AG10803 (cell line): Measurements from ENCODE around the gene DDX5.
A peak's percentile ranks its signal among the peaks of the same experiment; 100 is the strongest.

ENCODE experiments used
- DNase-seq: peaks from one replicate; pipeline ENCODE4 v3.0.0; 2010; ENCODE audit warnings: low read depth
- H3K4me3 ChIP-seq: 2 replicates; pipeline ENCODE4 v1.5.1; 2011; ENCODE audit warnings: mild to moderate bottlenecking, low read length, control low read depth
- CTCF ChIP-seq: conservative IDR thresholded peaks from 2 replicates; pipeline ENCODE4 v1.5.1; 2011; ENCODE audit warnings: mild to moderate bottlenecking, low read length, control low read depth, inconsistent platforms

Gene DDX5

DNA sequence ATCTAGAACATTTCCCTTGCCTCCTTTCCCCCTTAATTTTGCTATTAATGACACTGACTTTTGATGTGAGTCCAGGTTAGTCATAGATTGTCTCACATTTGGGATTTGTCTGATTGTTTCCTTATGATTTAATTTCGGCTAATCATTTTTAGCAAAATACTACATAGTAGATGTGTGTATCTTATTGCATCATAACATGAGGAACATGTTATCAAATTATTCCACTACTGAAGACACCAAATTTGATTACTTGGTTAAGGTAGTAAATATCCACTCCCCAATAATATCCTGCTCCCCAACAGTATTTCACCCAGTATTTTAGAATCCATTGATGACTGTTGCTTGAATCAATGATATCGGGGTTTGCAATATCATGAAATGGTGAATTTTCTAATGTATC is 12.0 kb downstream of the DDX5 start:
- no peak for DNase-seq
- no peak overlapping the region for H3K4me3 ChIP-seq
- no peak for TF ChIP-seq CTCF

- TF ChIP-seq CTCF = peak; percentile 45
Observed at GRCh38 chr17:64492481-64493109, 13.5 kb downstream of the DDX5 start.

GRCh38 chr17:64491994-64492393 is 14.1 kb downstream of the DDX5 start:
- H3K4me3 ChIP-seq = no peak overlapping the region
- DNase-seq = peak; percentile 22
- no peak for TF ChIP-seq CTCF

More at GRCh38 chr17:64492481-64493109, 13.5 kb downstream of the DDX5 start:
- no peak overlapping the region for H3K4me3 ChIP-seq
- DNase-seq = no peak

GRCh38 chr17:64491034-64491860 is 14.8 kb downstream of the DDX5 start:
- TF ChIP-seq CTCF = peak; percentile 70
- DNase-seq = peak; percentile 25
- no peak overlapping the region for H3K4me3 ChIP-seq

DNA sequence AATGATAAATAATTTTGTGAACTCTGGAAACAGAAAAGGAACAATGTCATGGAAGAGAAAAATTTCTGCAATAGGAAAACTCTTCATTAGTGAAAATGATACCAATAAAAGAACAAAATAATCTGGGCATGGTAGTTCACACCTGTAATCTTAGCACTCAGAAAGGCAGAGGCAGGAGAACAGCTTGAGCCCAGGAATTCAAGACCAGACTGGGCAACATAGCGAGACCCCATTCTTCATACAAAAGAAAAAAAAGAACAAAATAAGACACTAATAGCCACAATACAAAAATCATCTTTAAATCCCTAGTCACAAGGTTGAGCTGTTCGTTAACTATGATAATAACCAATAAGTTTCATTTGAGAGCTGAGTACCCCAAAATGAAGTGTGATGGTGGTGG is 17.8 kb downstream of the DDX5 start:
- no peak overlapping the region for H3K4me3 ChIP-seq
- no peak for DNase-seq
- TF ChIP-seq CTCF = no peak

- no peak for DNase-seq
- H3K4me3 ChIP-seq = no peak overlapping the region
- TF ChIP-seq CTCF = no peak
Observed at GRCh38 chr17:64484380-64484779, 21.7 kb downstream of the DDX5 start.

- no peak overlapping the region for H3K4me3 ChIP-seq
- no peak for TF ChIP-seq CTCF
- DNase-seq = no peak
Observed at GRCh38 chr17:64480951-64481350, 25.1 kb downstream of the DDX5 start.
